Left lung (tissue), 10 donors: ENCODE measurements around the gene KIRREL3. TPM values are rescaled to one million over a fixed set of nuclear protein-coding genes. Genes with fewer than 3 reads are reported as not detected.

Experiments
- ATAC-seq: fragments of 200-7000 bp; cut with Tn5 transposase; one replicate; pipeline ENCODE4 v1.9.1; 2020; ENCODE audit warnings: moderate library complexity
- DNase-seq, 4 donors: peaks; one replicate each; pipeline ENCODE4 v3.0.0-alpha.2; 2013 to 2020
- H3K27ac ChIP-seq, 2 donors: fragments of 200-600 bp; sonication (generic) in 1 of 2; one replicate each; pipeline versions ENCODE4 v1.5.0 to v1.8.0; 2020 to 2021
- H3K27me3 ChIP-seq, 2 donors: fragments of 200-600 bp; sonication (generic) in 1 of 2; one replicate each; pipeline versions ENCODE4 v1.5.0 to v1.8.0; 2020 to 2021
- H3K36me3 ChIP-seq, 2 donors: fragments of 200-600 bp; sonication (generic) in 1 of 2; one replicate each; pipeline versions ENCODE4 v1.5.0 to v1.8.0; 2020 to 2021
- H3K4me1 ChIP-seq, 2 donors: fragments of 200-600 bp; one replicate each; pipeline ENCODE4 v1.8.0; 2021
- H3K4me3 ChIP-seq, 2 donors: fragments of 200-600 bp; sonication (generic) in 1 of 2; one replicate each; pipeline versions ENCODE4 v1.5.0 to v1.8.0; 2020 to 2021; ENCODE audit warnings: mild to moderate bottlenecking in 1 of 2
- H3K9me3 ChIP-seq, 2 donors: fragments of 200-600 bp; sonication (generic) in 1 of 2; one replicate each; pipeline versions ENCODE4 v1.5.0 to v1.8.0; 2020 to 2021
- intact Hi-C, 2 donors: fragments of 100-400 bp; cut with DNase I; formaldehyde crosslinking; loops; one replicate each; pipeline versions ENCODE4 v1.11.2 to v1.14.2; 2022
- polyA plus RNA-seq, 6 donors: library from polyadenylated mRNA; unstranded; fragments of 120-200 nt; gene quantifications; one replicate each; pipeline ENCODE4 v1.2.1, GENCODE V29; 2013; ENCODE audit not compliant: insufficient read length in 6 of 6
- total RNA-seq, 2 donors: library from RNA; stranded (reverse); fragmentation: NEBNext Ultra II Directional; extraction: Animal tissue kit (Norgen Biotek cat#: 25700); gene quantifications; one replicate each; pipeline ENCODE4 v1.2.1, GENCODE V29; 2021
- TF ChIP-seq, protein P1 (sequence below), 2 donors: fragments of 200-600 bp; sonication (generic) in 1 of 2; IDR thresholded peaks; one replicate each; pipeline versions ENCODE4 v1.5.0 to v1.8.0; 2021; ENCODE audit warnings: antibody characterized with exemption in 2 of 2
- donor health status: DM: no; HTN: yes; CAD: no.
- donor health status: DM: no; HTN: no; CAD: no.

The KIRREL3 gene
- total and polyA plus RNA-seq, 8 donors = 1.6 to 2.5 (median 2.0) TPM; not detected in 2

DNA sequence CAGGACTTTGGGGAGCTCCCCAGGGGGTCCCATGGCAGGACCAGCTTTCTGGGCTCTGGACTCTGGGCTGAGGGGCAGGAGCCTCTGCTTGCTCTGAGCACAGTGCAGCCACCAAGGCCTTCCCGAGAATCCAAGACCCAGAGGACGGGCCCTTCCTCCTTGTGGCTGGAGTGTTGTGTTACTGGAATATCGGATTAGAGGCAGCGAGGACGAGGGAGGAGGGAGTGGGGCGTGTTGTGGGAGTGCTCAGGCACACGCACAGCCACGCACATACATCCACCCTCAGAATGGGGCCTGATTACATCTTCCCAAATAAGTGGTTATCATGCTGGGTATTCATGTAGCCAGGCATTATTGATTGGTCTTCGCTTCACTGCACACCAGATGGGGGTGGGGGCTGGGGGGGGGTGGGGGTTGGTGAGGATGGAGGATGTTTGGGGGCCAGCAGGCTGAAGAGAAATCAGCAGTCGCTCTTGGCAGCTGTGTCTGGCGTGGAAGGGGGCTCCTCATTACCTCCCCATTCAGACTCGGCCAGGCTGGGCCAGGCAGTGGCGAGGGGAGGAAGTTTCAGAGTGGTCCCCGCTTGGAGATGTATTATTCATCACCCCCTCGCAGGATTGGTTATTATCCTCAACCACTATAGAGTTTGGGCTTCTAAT is 524.2 kb downstream of the KIRREL3 start:
- Histone ChIP-seq H3K4me1 (peaks cover 0 to 26% of the 10 kb centered on the region in 2 donors), H3K4me3 (no peak overlapping the region), H3K9me3 (no peaks in the 10 kb centered on the region), H3K27me3 (no peaks in the 10 kb centered on the region), H3K36me3 (no peaks in the 10 kb centered on the region), H3K27ac (no peak overlapping the region)
- intact Hi-C loops = no loop called here
- DNase-seq (peak in 1 of 4 donors; percentile 49), ATAC-seq (no peak)
- TF ChIP-seq, protein P1, sequence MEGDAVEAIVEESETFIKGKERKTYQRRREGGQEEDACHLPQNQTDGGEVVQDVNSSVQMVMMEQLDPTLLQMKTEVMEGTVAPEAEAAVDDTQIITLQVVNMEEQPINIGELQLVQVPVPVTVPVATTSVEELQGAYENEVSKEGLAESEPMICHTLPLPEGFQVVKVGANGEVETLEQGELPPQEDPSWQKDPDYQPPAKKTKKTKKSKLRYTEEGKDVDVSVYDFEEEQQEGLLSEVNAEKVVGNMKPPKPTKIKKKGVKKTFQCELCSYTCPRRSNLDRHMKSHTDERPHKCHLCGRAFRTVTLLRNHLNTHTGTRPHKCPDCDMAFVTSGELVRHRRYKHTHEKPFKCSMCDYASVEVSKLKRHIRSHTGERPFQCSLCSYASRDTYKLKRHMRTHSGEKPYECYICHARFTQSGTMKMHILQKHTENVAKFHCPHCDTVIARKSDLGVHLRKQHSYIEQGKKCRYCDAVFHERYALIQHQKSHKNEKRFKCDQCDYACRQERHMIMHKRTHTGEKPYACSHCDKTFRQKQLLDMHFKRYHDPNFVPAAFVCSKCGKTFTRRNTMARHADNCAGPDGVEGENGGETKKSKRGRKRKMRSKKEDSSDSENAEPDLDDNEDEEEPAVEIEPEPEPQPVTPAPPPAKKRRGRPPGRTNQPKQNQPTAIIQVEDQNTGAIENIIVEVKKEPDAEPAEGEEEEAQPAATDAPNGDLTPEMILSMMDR (IDR thresholded peaks at IDR 0.05) = no peak

DNA sequence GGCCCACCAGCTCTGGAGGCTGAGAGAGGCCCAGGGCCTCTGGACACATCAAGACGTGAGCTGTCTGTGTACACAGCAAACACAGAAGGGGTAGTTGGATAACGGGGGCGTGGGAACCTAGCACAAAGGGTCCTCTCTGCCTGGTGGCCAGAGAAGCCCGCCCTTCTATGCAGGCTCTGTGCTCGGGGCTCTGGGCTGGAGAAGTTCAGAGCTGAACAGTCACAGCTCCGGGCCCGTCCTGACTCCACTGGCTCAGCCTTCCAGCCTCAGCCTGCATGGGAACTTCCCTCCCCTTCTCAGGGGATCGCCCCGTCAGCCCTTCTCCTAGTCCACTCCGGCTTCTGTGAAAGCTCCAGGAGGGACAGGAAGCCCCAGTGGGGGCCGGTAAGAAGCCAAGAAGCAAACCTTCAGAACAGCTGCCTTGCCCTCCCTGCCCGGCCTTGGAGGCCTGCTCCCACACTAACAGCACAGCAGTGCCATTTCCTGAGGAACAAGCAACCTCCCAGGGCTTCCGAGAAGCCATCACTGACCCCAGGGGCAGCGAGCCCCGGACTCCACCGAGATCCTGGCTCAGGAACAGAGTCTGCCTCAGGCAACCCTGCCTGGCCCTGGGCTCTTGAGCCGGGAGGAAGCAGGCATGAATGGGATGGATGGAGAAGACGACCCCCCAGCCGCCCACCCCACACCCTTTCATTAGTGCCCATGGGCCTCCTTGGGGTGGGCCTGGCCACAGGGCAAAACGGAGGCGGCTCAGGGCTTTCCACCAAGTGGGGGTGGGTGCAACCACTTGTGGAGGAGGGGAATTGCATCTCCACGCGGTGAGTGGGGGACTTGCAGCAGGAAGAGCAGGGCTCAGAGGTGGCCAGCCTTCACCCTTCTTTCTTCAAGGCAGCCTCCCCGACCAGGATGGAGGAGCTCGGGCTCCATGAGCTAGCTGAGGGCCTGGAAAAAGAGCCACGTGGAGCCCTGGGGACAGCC is 525.3 kb downstream of the KIRREL3 start:
- Histone ChIP-seq H3K4me1 (peaks cover 0 to 21% of the 10 kb centered on the region in 2 donors), H3K9me3 (no peaks in the 10 kb centered on the region), H3K36me3 (no peaks in the 10 kb centered on the region), H3K27ac (peak overlapping the region in 1 of 2 donors; percentile 55), H3K4me3 (no peak overlapping the region), H3K27me3 (no peaks in the 10 kb centered on the region)
- intact Hi-C loops = no loop called here
- ATAC-seq (no peak), DNase-seq (peak in 1 of 4 donors; percentile 52)
- TF ChIP-seq, protein P1 (IDR thresholded peaks at IDR 0.05) = no peak

DNA sequence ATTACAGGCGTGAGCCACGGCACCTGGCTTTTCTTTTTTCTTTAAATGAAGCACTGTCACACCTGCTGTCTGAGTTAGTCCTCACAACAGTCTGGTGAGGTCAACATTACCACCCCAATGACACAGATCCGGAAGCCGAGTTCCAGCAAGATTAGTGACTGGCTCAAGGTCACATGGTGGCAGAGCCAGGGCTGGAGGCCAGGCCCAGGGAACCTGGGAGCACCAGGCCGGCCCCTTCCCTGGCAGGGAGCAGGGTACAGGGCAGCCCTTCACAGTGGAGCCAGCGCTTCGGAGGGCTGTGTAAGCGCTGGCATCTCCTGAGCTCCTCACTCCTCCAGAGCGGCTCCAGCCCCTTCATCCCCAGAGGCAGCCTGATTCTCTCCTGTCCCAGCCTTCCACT is 526.4 kb downstream of the KIRREL3 start:
- no peak overlapping the region for H3K4me3 ChIP-seq
- no peaks in the 10 kb centered on the region for H3K9me3 ChIP-seq
- TF ChIP-seq, protein P1 (IDR thresholded peaks at IDR 0.05) = no peak
- DNase-seq (peak in 1 of 4 donors; percentile 53), ATAC-seq (no peak)
- H3K27ac ChIP-seq = no peak overlapping the region
- no peaks in the 10 kb centered on the region for H3K36me3 ChIP-seq
- H3K27me3 ChIP-seq = no peaks in the 10 kb centered on the region
- H3K4me1 ChIP-seq = peaks cover 0 to 20% of the 10 kb centered on the region in 2 donors
- intact Hi-C loops = no loop called here

DNA sequence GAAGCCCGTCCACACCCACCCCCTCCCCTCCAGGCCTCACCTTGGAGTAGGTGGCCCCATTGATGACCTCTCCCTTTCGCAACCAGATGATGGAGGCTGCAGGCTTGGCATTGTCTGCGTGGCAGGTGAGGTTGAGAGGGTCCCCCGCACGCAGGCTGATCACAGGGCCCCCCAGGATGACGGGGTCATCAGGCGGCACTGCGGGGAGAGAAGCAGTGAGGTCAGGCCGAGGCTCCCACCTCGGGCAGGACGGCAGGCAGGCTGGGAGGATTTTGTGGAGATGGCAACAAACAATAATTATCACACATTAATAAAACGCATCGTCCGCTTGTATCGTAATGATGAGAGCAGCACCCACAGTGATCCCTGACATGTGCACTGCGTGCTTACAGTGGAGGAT is 527.3 kb downstream of the KIRREL3 start:
- peak in 1 of 4 donors; percentile 35 for DNase-seq
- Histone ChIP-seq H3K9me3 (no peaks in the 10 kb centered on the region), H3K27ac (no peak overlapping the region), H3K36me3 (no peaks in the 10 kb centered on the region), H3K27me3 (no peaks in the 10 kb centered on the region), H3K4me1 (peaks cover 0 to 30% of the 10 kb centered on the region in 2 donors), H3K4me3 (no peak overlapping the region)
- TF ChIP-seq, protein P1 (IDR thresholded peaks at IDR 0.05) = no peak
- intact Hi-C loops = no loop called here
- ATAC-seq = no peak

DNA sequence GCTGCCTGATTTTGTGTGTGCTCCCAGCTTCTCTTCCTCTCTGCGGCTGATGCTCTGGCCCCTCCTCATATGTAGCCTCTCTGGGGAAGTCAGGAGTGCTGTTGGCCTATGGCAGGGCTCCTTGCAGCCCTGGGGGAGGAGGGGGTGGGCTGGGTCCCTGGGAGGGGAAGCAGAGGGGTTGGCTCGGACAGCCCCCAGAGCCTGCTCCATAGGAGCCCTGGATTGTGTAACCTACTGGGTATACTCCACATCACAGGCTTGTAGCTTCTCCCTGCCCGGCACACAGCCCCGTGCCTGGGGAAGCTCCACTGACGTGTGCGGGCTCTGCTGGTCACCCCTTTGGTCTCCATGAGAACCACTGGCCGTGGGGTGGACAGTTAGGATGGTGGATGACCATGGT is 531.3 kb downstream of the KIRREL3 start:
- ATAC-seq = no peak
- H3K4me3 ChIP-seq = no peak overlapping the region
- H3K27ac ChIP-seq = no peak overlapping the region

More for the DNA sequence above, 531.3 kb downstream of the KIRREL3 start:
- Histone ChIP-seq H3K36me3 (no peaks in the 10 kb centered on the region), H3K4me1 (peaks cover 9 to 51% of the 10 kb centered on the region in 2 donors), H3K27me3 (no peaks in the 10 kb centered on the region), H3K9me3 (no peaks in the 10 kb centered on the region)
- DNase-seq = peak in 1 of 4 donors; percentile 50
- intact Hi-C loops = no loop called here
- TF ChIP-seq, protein P1 (IDR thresholded peaks at IDR 0.05) = no peak
